GM21717 (cell line): ENCODE measurements around the gene OS9.

Experiments
- ATAC-seq: cut with Tn5 transposase; IDR thresholded peaks from one replicate; pipeline ENCODE4 v1.9.1; 2021; ENCODE audit warnings: mild to moderate bottlenecking, moderate library complexity; ENCODE audit not compliant: unreplicated experiment

Gene OS9

DNA sequence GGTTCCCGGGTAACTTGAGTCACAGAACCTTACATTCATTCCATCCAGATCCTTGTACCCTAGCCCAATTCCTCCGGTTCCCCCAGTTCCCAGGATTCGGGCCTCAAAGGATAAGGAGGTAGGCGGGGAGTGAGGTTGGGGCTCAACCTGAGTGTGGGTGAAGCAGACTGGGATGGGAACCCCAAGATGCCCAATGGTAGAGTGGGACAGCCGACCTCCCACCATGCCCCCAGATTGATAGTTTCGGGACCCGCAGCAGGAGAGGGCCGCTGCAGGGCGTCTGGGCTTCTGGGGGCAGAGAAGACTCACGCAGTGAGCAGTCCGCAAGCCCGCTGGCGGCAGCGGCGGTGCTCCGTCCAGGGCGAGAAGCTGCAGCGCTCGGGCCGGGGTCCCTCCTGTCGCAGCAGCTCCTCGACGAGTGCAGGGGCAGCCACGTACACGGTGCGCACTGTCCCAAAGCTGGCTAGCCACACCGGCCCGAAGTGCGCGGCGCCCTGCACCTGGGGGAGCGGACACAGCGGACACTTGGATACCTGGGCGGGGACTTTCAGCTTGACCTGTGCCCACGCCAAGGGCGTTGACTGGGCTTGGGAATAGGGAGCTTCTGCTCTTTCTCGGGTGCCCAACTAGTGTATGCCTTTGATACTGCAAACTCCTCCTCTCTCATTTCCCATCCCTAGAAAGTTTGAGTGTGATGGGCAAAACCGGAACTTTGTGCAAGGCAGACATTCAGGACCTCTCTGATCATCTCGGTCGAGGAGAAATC lies 71.9 kb downstream of the OS9 start:
- no peak for ATAC-seq

DNA sequence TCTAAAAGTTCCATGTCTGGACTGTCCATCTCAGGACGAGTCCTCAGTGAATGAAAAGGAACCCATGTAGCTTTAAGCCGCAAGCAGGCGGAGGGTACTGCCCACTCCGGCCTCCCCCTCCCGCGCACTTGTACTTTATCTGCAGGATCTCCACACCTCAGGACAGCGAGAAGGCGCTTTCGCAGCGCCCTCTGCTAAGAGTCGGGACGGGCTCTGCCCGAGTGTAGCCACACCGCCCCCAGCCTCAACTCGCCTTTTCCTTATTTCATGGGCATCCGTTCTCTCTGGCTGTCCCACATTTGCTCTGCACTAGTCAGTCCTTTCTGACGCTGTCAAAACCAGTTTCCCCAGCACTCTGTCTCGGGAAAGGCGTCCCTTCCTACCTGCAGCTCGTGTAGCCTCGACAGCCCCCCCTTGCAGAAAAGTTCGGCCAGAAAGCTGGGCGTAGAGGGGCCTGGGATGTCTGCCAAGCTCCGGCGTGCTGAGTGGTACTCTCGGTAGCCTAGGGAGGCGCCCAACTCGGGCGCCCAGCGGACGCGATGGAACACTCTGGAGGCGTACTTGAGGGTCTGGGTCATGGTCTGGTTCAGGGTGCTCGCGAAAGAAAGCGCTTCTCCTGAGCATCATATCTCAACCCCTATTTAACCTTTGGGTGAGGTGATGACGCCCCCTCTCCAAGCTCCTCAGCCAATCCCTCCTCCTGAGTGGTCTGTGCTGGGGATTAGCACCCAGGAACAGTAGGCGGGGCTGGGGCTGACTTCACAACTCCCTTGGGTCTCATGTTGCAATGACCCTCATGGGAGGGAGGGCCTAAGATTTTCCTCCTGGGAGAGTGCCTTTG lies 72.8 kb downstream of the OS9 start, which contains the start of gene CYP27B1:
TSS of gene CYP27B1 (minus strand) at position 615 of the 841 bp plus-strand sequence. CDS start at position 578, 37 bp downstream.
- ATAC-seq = no peak

DNA sequence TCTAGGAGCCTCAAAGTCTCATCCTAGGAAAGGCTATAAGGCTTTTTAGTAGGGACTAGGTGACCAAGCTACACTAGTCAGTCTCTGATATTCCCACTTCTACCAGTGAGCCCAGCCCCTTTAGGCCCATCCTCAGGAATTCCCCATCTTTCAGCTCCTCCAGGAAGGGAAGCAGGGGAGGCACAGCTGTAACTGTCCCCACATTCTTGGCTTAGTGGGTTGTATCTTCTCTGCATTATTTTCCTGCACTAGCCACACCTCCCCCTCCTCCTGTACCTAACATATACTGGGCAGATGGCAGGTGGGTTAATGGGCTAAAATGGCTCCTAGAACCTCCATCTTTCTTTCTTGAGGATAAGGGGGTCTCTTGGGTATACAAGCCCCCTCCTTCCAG lies 73.4 kb downstream of the OS9 start:
- ATAC-seq = no peak

DNA sequence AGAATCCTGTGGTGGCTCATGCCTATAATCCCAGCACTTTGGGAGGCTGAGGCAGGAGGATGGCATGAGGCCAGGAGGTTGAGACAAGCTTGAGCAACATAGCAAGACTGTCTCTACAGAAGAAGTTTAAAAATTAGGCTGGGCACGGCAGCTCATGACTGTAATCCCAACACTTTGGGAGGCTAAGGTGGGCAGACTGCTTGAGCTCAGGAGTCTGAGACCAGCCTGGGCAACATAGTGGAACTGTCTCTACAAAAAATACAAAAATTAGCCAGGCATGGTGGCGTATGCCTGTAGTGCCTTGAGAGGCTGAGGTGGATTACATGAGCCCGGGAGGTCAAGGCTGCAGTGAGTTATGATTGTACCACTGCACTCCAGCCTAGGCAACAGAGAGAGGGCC lies 73.9 kb downstream of the OS9 start:
- no peak for ATAC-seq

DNA sequence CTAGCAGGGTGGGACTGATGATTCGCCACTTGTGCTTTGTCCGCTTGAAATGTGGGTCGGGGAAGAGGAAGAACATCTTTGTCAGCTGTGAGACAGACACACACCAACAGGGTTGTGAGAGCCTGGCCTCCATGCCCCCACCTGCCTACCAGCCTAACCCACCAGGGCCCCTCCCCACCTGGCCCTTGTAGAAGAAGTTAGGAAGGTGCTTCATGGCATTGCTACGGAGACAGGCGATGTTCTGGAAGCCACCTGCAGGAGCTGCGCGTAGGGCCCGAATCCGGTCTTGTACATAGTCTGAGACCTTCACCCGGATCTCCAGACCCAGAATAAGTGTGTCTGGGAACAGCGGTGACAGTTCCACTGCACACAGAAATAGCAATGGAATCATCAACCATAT lies 75.7 kb downstream of the OS9 start:
- ATAC-seq = no peak

DNA sequence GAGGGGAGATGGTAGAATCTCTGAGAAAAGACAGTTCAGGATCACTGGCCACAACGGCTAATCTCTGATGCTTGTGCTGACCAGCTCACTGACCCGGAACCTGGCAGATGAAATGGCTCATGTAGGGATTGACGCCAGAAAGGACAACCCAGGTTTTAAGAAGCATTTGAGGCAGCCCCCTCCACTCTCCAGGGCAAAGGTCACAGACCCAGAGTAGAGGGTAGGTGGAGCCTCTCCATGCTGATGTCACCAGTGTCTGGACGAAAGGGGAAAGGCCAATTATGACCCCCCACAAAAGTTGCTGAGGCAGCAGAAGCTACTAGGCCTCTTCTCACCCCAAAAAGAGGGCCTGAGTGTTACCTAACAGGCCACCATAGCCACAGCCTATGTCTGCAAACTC lies 76.8 kb downstream of the OS9 start:
- ATAC-seq = no peak
